ENCODE results near the gene TRIP13. TPM values are rescaled to one million over a fixed set of nuclear protein-coding genes. Genes with fewer than 3 reads are reported as not detected.

Gene TRIP13
- total RNA-seq, 1 experiment from 2014 or later = 42.6 TPM

GRCh38 chr5:868428-869135, 24.1 kb upstream of the TRIP13 start:
- no peak overlapping the region for H3K9ac ChIP-seq (ENCODE audit: extremely low read depth, insufficient read length, low read length)
- no peak overlapping the region for H2BK20ac ChIP-seq (ENCODE audit: low read depth, low read length, poor library complexity, severe bottlenecking)
- H3K79me2 ChIP-seq (ENCODE audit: insufficient read depth, low read length) = no peaks in the 10 kb centered on the region
- no peak overlapping the region for H3K27ac Mint-ChIP-seq
- H4K91ac ChIP-seq (ENCODE audit: insufficient read length, low read depth, low read length) = no peak overlapping the region
- no peak overlapping the region for H2AFZ ChIP-seq (ENCODE audit: low read length)
- no peak overlapping the region for H3K23ac ChIP-seq (ENCODE audit: insufficient read length, low read depth, low read length)
- H3K23me2 ChIP-seq (ENCODE audit: insufficient read length, low read depth, low read length, poor library complexity, severe bottlenecking) = no peaks in the 10 kb centered on the region
- no peak for DNase-seq
- H3K79me1 ChIP-seq (ENCODE audit: insufficient read depth, low read depth, low read length, poor library complexity, severe bottlenecking) = no peaks in the 10 kb centered on the region
- no peak overlapping the region for H4K8ac ChIP-seq (replicated peaks; ENCODE audit: insufficient read length, low read depth, low read length)
- no peak overlapping the region for H2BK120ac ChIP-seq (ENCODE audit: low read depth, low read length, poor library complexity, severe bottlenecking)
- H2BK12ac ChIP-seq (ENCODE audit: insufficient read length, low read depth, low read length) = no peak overlapping the region
- H3K9me3 Mint-ChIP-seq = no peaks in the 10 kb centered on the region
- H3T11ph ChIP-seq (ENCODE audit: low read length) = no peak overlapping the region
- H3K4me1 ChIP-seq (ENCODE audit: insufficient read depth, low read length) = no peaks in the 10 kb centered on the region
- no peak overlapping the region for H3K27ac ChIP-seq (ENCODE audit: insufficient read length, low read depth, low read length)
- no peak overlapping the region for H3K4ac ChIP-seq (ENCODE audit: low read depth, low read length)
- H3K14ac ChIP-seq (ENCODE audit: insufficient read depth, low read length) = no peak overlapping the region
- no peak overlapping the region for H3K56ac ChIP-seq (ENCODE audit: insufficient read length, low read depth, low read length)
- H4K5ac ChIP-seq (ENCODE audit: insufficient read length, low read depth, low read length) = no peak overlapping the region
- no peak overlapping the region for H3K18ac ChIP-seq (ENCODE audit: insufficient read length, low read depth, low read length)
- H3K4me2 ChIP-seq (ENCODE audit: insufficient read depth, insufficient read length, low read length) = no peak overlapping the region
- no peak overlapping the region for H2BK15ac ChIP-seq (ENCODE audit: low read depth, low read length)
- TF ChIP-seq CTCF (conservative IDR thresholded peaks at IDR 0.05) = no peak
- H3K4me1 Mint-ChIP-seq = peaks cover 0 to 6% of the 10 kb centered on the region in 2 experiments; a peak in 3 of 4 replicates
- peaks cover 55 to 98% (median 78%) of the 10 kb centered on the region in 3 experiments; a peak in 6 of 7 replicates for H3K36me3 Mint-ChIP-seq (ENCODE audit: insufficient read depth in 1 of 3, low read depth in 3 of 3)
- no peak overlapping the region for H3K4me3 Mint-ChIP-seq
- H3K27me3 ChIP-seq (ENCODE audit: insufficient read depth, low read length) = no peaks in the 10 kb centered on the region
- H2BK5ac ChIP-seq (ENCODE audit: insufficient read length, low read length) = no peak overlapping the region
- no CpG with 5 or more reads among the region's 16 CpGs for WGBS (ENCODE audit: extremely low coverage, insufficient read length, low lambda C conversion rate)
- no peak overlapping the region for H2AK5ac ChIP-seq (ENCODE audit: insufficient read length, low read length)
- H4K20me1 ChIP-seq (ENCODE audit: control insufficient read depth, insufficient read depth, insufficient read length) = peaks cover 2% of the 10 kb centered on the region
- no peaks in the 10 kb centered on the region for H3K27me3 Mint-ChIP-seq (ENCODE audit: low read depth)
- no peaks in the 10 kb centered on the region for H3K9me3 ChIP-seq (ENCODE audit: control insufficient read depth, low read depth, low read length)

Measured in H9 (cell line).